CD4-positive, alpha-beta T cell treated with Interleukin-4 for 1 hour (primary cell): ENCODE data around the gene MAT2A.
A peak's percentile ranks its signal among the peaks of the same experiment; 100 is the strongest.

Source experiments
- DNase-seq, 2 donors: peaks; one replicate each; pipeline ENCODE4 v3.0.0-alpha.2; 2020 to 2022

The MAT2A gene

GRCh38 chr2:85538507-85539360 lies at the start of gene MAT2A:
MAT2A (plus strand) TSS chr2:85539168; CDS start chr2:85539288, 120 bp downstream.
- DNase-seq = peak; percentile 89 to 90

- DNase-seq = no peak
Measured at GRCh38 chr2:85490861-85491755, 47.9 kb upstream of the MAT2A start.

- DNase-seq = no peak
Measured at GRCh38 chr2:85496436-85496835, 42.5 kb upstream of the MAT2A start.

- no peak for DNase-seq
Measured at GRCh38 chr2:85497944-85498630, 40.9 kb upstream of the MAT2A start.

- peak in 1 of 2 donors; percentile 34 for DNase-seq
Measured at GRCh38 chr2:85501248-85501647, 37.7 kb upstream of the MAT2A start.

GRCh38 chr2:85502720-85503119 lies 36.2 kb upstream of the MAT2A start:
- no peak for DNase-seq

- no peak for DNase-seq
Measured at GRCh38 chr2:85503168-85503850, 35.7 kb upstream of the MAT2A start.

GRCh38 chr2:85503851-85504777 lies 34.9 kb upstream of the MAT2A start:
- no peak for DNase-seq

- DNase-seq = no peak
Measured at GRCh38 chr2:85504778-85505261, 34.1 kb upstream of the MAT2A start.

GRCh38 chr2:85505551-85506238 lies 33.3 kb upstream of the MAT2A start:
- no peak for DNase-seq

- no peak for DNase-seq
Measured at GRCh38 chr2:85506768-85507181, 32.2 kb upstream of the MAT2A start.

GRCh38 chr2:85511008-85511811 lies 27.8 kb upstream of the MAT2A start:
- no peak for DNase-seq

- no peak for DNase-seq
Measured at GRCh38 chr2:85514323-85514722, 24.6 kb upstream of the MAT2A start.

- no peak for DNase-seq
Measured at GRCh38 chr2:85516653-85517389, 22.1 kb upstream of the MAT2A start.

GRCh38 chr2:85522090-85522647 lies 16.8 kb upstream of the MAT2A start:
- no peak for DNase-seq

GRCh38 chr2:85523062-85523902 lies 15.7 kb upstream of the MAT2A start:
- DNase-seq = no peak

GRCh38 chr2:85523903-85524335 lies 15.0 kb upstream of the MAT2A start:
- no peak for DNase-seq
